Muscle of arm (tissue), 12 donors: ENCODE data around the gene RBM7. TPM values are rescaled to one million over a fixed set of nuclear protein-coding genes. Genes with fewer than 3 reads are reported as not detected.

Experiments
- DNase-seq: peaks from one replicate; pipeline ENCODE4 v3.0.0-alpha.2; 2013
- polyA plus RNA-seq, 12 donors: library from polyadenylated mRNA; unstranded; fragments of 120-200 nt; gene quantifications; one replicate each; pipeline ENCODE4 v1.2.1, GENCODE V29; 2013; ENCODE audit not compliant: insufficient read length in 12 of 12

Gene RBM7
- polyA plus RNA-seq, 12 donors, result 23.7 to 50.0 (median 32.4) TPM; not detected in 1

- DNase-seq, result no peak
Measured at GRCh38 chr11:114392735-114393667, 7.5 kb upstream of the RBM7 start.

- DNase-seq, result no peak
Measured at GRCh38 chr11:114395736-114396135, 4.7 kb upstream of the RBM7 start.

GRCh38 chr11:114396916-114397315 is 3.5 kb upstream of the RBM7 start:
- DNase-seq, result no peak

- no peak for DNase-seq
Measured at GRCh38 chr11:114397349-114397982, 3.0 kb upstream of the RBM7 start.

GRCh38 chr11:114398303-114398920 is 2.1 kb upstream of the RBM7 start:
- DNase-seq, result no peak

- no peak for DNase-seq
Measured at GRCh38 chr11:114399490-114400215, 813 bp upstream of the RBM7 start.

GRCh38 chr11:114400915-114401223 is 403 bp downstream of the RBM7 start:
- no peak for DNase-seq

GRCh38 chr11:114401311-114401710 is 845 bp downstream of the RBM7 start:
- DNase-seq, result peak; percentile 32

- DNase-seq, result no peak
Measured at GRCh38 chr11:114412946-114413345, 12.5 kb downstream of the RBM7 start.

- no peak for DNase-seq
Measured at GRCh38 chr11:114413958-114414357, 13.5 kb downstream of the RBM7 start.

GRCh38 chr11:114416441-114416961 is 16.0 kb downstream of the RBM7 start:
- no peak for DNase-seq

- no peak for DNase-seq
Measured at GRCh38 chr11:114426280-114426679, 25.8 kb downstream of the RBM7 start.

- no peak for DNase-seq
Measured at GRCh38 chr11:114430290-114430689, 29.8 kb downstream of the RBM7 start.

GRCh38 chr11:114432893-114433292 is 32.4 kb downstream of the RBM7 start:
- DNase-seq, result no peak

- no peak for DNase-seq
Measured at GRCh38 chr11:114433376-114433775, 32.9 kb downstream of the RBM7 start.

GRCh38 chr11:114438303-114438702 is 37.8 kb downstream of the RBM7 start:
- no peak for DNase-seq

- DNase-seq, result peak; percentile 94
Measured at GRCh38 chr11:114439229-114440120, 39.0 kb downstream of the RBM7 start, which contains the start of gene REXO2. Gene REXO2 (plus strand): TSS chr11:114439467. CDS start chr11:114439529, 62 bp downstream.

GRCh38 chr11:114440121-114440860 is 39.8 kb downstream of the RBM7 start:
- no peak for DNase-seq

GRCh38 chr11:114440971-114441763 is 40.7 kb downstream of the RBM7 start:
- DNase-seq, result no peak
